ENCODE data around the gene ERCC3. TPM values are rescaled to one million over a fixed set of nuclear protein-coding genes. Genes with fewer than 3 reads are reported as not detected.

Gene ERCC3
- polyA plus RNA-seq, 3 donors: 67.7 to 75.0 (median 67.7) TPM

Other genes with a start within 250 kb of the ERCC3 start
- gene BIN1, start 187.0 kb downstream of the ERCC3 start, polyA plus RNA-seq (ENCODE audit: insufficient read length in 3 of 3): 100 to 1,000 TPM; 127 to 129 (median 128) TPM
- gene CYP27C1, start 73.8 kb downstream of the ERCC3 start, polyA plus RNA-seq (ENCODE audit: insufficient read length in 3 of 3): 10 to 100 TPM in 1 of 3 donors, 1 to 10 TPM in 2; 5.3 to 11.5 (median 9.5) TPM
- gene MAP3K2, start 93.8 kb upstream of the ERCC3 start, polyA plus RNA-seq (ENCODE audit: insufficient read length in 3 of 3): 10 to 100 TPM; 24.7 to 30.9 (median 29.4) TPM
- 1 to 10 TPM; 2.9 to 7.6 (median 6.5) TPM for gene PROC, start 124.3 kb upstream of the ERCC3 start, polyA plus RNA-seq (ENCODE audit: insufficient read length in 3 of 3)
- gene IWS1, start 232.3 kb upstream of the ERCC3 start, polyA plus RNA-seq (ENCODE audit: insufficient read length in 3 of 3): 10 to 100 TPM; 64.0 to 77.2 (median 67.8) TPM
- 10 to 100 TPM; 24.0 to 32.4 (median 29.5) TPM for gene MYO7B, start 241.5 kb upstream of the ERCC3 start, polyA plus RNA-seq (ENCODE audit: insufficient read length in 3 of 3)

All from renal pelvis (tissue), 3 donors.